HG02798 (cell line): ENCODE measurements around the gene OXCT2.
"Not testable (repeated sequence)": the region's sequence is repeated elsewhere in the genome, so short reads cannot be mapped to it uniquely, and the experiment has no call there.

Experiments
- ATAC-seq: cut with Tn5 transposase; IDR thresholded peaks from one replicate; pipeline ENCODE4 v1.9.1; 2021; ENCODE audit warnings: mild to moderate bottlenecking; ENCODE audit not compliant: unreplicated experiment, poor library complexity

Gene OXCT2

DNA sequence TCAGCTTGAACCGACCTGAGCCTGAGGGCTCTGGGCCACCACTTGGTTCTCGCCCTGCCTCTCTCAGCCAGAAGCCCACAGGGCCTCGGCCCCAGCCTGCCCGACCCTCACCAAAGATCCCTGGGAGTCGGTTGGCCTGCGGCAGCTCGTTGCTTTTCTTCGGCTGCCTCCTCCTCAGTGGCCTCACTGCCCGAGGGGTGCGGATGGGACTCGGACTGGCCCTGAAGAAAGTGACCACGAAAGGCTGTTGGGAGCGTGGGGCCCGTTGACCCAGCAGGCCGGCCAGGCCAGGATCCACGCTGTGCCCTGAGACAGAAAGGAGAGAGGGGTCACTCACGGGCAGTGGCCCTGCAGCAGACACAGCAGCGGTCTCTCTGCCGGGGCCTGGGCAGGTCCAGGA lies 6.6 kb downstream of the OXCT2 start:
- not testable (repeated sequence) for ATAC-seq

DNA sequence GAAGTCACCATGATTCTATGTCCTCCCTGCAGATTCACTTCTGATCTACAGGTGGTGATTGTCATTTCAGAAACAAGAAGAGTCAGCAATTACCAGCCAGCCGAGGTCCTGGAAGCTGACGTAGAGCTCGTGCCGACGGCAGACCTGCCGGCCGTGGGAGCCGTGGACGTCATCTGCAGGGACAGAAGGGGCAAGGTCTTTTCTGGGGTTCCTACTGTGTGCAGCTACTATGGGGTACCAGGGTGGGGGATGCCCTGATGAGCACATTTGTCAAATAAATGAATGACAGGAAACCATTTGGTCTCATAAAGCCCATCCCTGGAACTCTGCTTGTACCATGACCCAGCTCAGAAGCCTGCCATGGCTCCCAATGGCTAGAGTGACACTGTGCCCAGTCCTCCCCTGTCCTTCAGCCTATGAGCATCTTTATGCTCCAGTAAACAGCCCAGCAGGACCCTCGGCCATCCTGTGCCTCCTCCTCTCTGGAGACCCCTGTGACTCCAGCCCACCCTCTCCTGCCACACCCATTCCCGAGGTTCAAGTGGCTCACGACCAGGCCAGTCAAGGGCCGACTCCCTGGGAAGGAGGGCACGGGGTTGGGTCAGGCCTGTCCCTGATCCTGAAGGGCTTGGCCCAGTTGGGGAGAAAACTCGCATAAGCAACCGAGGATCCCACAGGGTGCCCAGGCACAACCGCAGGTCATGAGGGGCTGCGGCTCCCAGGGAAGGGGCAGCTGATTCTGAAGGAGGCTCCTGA lies 7.4 kb downstream of the OXCT2 start:
- ATAC-seq, result not testable (repeated sequence)

DNA sequence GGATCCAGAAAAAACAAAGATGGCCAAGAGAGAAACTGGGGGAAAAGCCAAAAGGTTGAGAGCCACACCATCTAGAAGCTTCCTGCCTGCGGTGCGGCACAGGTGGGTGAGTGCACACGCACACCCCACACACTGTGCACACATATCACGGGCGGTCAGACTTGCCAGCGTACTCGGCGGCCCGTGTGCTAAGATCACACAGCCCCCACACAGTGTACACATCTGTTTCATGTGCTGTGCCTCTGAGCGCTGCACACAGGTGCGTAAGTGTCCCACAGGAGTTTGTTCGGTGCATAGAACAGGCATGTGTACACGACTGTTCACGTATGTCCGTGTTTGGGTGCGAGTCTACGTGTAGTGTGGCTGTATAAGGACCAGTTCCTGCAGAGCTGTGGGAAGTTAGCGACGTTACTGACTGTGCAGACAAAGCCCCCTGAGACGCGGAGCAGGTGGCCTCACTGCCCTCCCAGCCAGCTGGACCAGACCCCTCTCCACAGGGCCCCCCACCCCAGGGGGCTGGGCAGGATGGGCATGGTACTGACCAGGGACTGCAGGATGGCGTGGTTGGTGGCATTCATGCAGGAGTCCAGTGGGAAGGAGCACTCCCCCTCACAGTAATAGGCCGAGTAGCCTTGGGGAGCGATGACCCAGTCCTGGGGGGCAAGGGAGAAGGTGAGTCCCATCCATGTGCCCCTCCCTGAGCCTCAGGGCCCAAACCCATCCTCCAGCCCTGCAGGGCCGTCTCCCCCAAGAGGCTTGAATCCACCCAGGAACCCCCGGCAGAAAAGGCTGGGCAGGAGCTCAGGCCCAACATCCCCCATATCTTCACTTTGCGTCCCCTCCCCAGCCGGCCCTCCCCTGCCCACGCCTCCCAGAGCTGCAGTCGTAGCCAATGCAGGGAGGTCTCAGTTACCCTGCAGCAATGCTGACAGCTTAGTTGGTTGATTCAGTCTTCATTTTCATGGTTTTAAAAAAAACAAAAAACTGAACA lies 8.3 kb downstream of the OXCT2 start:
- ATAC-seq, result no peak

DNA sequence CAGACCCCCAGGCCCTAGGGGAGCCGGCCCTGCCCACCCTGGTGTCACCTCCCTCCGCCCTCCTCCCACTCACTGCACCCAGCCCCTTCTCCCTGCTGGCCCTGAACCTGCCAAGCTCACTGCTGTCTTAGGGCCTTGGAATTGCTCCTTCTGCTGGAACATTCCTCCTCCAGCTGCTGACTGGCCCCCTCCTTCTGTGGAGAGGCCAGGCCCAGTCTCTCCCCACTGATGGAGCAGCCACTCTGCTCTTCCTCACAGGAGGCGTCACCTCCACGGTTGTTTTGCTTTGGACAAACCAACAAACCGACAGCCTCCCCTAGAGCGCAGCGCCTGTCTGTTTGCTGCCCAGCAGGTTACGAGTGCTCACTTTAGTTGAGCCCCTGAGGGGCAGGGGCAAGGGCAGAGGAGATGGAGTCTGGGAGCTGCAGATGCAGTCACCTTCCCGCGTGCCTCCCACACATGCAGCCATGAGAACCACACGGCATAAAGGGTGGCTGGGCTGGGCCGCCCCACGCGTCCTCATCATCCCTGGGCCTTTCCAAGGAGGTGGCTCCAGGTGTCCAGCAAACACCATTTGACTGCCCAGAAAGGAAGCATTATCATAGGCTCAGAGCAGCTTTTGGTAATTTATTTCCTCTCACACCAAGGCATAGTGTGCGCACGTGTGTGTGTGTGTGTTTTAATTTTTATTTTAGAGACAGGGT lies 9.4 kb downstream of the OXCT2 start:
- ATAC-seq, result no peak

DNA sequence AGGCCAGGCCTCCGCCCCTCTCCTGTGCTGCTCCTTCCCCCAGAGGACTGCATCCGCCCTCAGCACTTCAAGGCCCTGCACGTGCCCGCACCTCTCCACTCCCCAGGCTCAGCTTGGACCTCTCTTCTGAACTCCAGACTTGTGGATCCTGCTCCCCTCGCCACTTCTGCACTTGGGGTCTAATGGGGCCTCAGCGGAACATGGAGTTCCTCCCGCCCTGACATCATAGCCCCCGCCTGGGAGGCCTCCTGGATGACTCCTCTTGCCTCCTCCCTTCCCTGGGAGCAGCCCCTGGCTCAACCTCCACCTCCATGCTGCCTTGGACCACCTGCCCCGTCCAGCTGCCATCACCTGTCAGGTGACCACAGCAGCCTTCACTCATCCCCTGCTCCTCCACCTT lies 10.1 kb downstream of the OXCT2 start:
- ATAC-seq, result no peak

DNA sequence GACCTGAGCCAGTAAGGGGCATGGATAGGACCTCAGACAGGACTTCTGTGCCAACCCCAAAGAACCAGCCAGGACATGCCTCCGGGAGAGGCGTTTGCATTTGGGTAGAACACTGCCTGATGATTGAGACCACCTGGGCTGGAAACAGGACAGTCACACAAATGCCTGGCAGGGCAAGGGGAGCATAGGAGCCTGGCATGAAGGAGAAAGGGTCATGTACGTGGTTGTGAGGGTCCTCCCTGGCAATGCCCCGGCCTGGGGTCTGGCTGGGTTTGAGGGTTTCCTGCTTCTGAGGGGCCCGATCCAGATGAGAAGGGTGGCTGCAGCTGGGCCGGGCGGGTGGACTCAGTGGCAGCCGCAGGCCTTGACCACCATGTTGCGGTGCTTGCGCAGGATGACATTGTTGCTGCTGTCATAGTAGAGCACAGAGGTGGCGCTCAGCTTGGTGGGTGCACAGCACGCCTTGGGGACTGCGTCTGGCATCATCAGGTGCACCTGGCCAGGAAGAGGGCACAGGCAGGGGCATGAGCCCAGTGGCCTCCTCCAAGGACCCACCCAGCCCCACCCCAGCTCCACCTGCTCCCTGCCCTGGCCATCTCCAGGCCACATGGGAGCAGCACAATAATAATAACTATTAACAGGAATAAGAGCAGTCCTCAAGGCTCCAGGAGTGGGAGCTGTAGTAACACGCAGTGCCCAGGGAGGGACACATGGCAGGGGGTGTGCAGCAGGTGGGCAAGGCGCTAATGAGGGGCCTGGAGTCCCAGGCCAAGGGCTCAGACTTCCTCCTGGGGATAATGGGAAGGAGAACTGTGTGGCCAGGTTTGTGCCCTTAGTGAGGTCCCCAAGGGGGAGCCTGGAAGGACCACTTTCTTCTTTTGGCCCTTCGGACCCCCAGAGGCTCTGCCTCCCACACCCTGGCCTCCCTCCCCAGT lies 10.8 kb downstream of the OXCT2 start:
- no peak for ATAC-seq

DNA sequence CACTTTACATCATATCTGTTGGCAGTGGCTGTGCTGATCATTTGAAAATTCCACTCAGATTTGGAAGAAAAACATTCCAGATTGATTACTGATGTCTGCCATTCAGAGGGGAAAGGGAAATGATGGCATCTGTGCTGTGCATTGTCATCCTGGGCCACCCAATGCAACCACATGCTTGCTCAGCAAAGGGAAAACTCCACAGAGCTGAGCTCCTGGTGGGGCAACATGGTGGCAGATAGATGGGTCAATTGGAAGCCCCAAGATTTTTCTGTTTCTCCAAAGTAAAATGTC lies 11.8 kb downstream of the OXCT2 start:
- ATAC-seq, result no peak

DNA sequence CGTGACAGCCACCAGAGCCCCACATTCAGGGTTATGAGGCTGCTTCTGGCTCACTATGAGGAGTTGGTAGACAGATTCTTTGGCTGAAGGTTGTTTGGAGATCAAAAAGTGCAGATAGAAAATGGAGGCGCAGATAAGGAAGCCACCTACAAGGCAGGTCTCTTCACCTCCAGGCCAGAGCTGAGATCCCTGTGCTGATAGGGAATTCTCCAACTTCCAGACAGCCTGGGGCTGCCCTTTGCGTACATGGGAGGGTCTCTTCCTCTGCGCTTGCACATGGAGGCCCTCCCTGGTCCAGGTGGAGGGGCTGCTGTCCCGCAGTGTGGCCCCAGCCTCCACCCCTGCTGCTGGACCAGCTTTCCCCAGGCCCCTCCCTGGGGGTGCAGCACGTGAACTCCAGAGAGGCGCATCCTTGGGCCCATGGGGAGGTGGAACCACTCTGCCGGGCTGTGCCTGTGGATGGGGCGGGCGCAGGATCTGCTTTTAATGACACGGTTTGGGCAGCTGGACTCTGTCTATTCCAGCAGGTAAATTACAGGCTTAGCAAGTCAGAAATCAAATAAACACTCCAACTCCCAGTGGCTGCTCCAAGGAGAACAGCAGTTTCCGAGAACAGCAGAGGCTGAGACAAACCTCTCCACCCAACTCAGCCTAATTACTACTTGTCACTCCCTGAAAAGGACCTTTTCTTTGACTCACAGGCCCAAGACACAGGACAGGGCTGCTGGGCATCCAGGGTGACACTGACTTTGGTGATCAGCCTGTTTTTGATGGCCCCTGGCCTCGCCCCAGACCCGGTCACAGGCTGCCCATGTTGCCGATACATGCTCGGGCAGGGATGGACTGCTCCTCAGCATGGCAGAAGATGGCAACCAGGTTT lies 12.4 kb downstream of the OXCT2 start:
- no peak for ATAC-seq

DNA sequence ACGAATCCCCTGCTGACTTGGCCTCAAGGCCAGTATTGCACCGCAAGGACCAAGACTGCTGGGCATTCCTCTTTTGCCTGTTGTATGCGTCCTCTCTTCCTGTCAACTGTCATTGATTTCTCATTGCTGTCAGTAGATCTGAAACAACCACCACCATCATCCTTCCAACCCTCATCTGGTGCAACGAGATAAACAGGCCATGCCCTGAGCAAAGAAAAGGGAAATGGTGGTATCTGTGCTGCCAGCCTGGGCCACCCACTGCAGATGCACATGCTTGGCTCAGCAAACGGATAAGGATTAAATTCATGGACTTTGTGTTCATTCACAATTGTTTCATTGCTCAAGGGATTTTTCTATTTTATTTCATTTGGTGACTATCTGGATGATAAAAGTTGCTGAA lies 13.6 kb downstream of the OXCT2 start:
- ATAC-seq, result no peak

DNA sequence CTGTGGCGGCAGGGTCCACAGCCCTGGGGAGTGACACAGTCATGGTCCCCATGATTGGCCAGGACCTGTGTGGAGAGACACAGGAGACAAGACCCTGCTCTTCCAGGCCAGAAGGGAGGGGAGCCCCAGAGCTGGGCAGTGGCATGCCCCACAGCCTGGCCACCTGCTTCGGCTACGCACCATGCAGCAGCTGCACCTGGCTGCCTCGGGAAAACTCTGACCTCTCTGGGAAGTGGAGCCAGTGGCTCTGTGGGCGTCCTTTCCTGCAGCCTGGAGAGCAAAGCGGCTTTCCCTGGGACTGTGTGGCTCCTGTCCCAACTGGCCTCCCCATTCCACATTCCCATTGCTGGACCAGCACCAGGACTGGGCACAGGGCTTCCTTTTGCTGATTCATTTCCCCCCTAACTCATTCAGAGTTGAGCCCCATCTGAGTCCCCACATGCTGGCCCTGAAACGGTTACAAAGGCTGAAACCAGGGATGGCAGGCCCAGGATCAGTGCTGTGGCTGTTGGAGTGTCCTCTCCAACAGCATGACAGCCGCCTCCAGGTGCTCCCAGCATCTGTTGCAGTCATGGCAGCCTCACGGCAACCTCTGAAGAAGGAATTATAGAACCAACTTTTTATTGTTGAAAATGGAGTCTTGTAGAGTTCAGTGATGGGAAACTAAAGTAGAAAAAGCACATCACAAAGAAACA lies 15.0 kb downstream of the OXCT2 start:
- no peak for ATAC-seq

DNA sequence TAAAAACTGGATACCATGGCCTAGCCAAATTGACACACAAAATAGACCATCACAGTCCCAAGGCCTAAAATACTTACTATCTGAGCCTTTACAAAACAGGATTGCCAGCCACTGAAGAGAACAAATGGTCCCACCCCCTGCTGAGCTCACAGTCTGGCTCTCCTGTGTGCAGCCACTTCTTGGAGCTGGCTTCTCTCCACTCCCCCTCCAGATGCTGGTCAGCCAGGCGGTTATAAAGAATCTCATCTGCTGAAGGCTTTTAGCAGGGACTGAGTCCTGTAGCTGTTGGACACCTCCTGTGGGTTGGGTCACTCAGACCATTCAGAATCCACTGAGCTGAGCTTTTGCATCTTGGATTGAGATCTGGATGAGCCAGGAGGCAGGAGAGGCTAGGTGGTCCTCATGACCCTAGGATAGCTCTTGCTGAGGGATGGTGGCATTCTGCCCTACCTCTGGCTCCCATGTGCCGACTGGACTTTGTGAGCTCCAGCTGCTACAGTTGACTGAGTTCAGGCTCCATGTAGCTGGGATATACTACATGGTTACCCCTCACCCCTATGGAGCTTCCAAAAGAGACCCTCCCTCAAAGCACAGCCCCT lies 16.1 kb downstream of the OXCT2 start:
- no peak for ATAC-seq

DNA sequence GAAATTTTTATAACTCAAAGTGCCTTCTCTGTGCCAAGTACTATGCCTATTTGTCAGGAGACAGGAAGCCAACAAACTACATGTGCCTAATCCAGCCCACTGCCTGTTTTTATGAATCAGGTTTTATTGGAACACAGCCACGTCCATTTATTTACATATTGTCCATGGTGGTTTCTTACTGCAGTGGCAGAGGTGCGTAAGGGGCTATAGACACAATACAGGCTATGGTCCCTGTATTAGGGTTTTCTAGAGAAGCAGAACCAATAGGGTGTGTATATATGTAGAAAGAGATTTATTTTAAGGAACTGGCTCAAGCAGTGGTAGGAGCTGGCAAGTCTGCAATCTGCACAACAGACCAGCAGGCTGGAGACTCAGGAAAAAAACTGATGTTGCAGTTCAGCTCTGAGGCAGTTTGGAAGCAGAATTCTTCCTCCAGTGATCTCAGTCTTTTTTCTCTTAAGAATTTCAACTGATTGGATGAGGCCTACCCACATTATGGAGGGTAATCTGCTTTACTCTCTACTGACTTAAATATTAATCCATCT lies 17.1 kb downstream of the OXCT2 start:
- no peak for ATAC-seq

DNA sequence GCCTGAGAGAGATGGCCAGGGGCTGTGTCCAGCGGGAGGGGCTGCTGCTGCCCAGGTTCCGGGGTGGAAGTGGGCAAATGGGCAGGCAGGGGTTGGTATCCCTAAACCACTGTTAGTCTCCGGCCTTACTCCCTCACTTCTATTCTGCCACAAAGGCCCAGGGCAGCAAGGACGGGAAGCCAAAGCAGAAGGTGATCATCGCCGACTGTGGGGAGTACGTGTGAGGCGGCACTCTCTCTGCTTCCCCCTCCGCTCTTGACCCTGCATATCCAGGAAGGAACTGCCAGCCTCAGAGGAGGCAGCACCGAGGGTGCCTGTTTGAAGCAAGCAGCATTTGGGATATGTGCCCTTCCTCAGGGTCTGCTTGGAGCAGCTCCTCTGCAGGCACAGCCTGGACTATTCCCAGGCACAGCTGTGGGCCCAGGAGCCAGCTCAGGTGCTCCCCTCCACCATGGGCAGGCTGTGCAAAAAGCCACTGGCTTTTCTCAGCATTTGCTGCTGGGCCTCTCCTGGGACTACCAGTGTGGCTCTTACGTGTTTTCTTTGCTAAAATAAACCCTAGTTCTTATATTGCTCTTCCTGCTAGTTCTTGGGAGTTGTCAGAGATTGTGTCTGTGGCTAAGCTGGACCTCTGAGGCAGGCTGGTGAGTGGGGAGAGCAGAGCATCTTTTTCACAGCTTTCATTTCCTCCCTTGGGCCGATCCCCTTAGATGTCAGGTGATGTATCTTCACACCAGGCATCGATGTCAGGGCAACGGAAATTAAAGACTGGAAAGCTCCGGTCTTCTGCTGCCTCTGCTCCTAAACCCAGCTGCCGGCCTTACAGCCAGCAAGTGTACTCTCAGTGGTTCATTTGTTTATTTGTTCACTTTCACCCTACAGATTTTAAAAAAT lies 17.8 kb downstream of the OXCT2 start:
- ATAC-seq, result no peak

DNA sequence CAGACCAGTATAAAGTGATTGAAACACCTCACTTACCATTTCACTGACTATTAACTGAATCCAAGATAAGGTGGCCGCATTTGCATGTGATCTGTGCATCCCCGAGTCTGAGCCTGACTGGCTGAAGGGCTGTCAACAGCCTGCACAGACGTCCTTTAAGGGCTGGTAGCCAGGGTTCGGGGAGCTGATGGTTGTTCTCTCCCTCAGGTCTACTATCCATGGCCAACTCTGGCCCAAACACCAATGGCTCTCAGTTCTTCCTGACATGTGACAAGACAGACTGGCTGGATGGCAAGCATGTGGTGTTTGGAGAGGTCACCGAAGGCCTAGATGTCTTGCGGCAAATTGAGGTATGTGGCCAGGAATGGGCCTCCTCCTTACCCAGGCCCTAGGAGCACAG lies 18.4 kb downstream of the OXCT2 start:
- ATAC-seq, result no peak

DNA sequence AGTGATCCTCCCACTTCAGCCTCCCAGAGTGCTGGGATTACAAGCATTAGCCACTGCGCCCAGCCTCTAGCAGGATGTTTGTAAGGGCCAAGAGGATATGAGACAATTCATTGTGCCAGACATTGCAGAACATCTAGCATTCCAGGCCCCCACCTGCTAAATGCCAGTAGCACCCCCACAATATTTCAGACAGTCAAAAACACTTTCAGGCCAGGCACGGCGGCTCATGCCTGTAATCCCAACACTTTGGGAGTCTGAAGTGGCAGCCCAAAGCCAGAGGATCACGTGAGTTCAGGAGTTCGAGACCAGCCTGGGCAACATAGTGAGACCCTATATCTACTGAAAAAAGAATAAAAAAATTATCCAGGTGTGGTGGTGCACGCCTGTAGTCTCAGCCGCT lies 19.6 kb downstream of the OXCT2 start:
- ATAC-seq, result no peak

DNA sequence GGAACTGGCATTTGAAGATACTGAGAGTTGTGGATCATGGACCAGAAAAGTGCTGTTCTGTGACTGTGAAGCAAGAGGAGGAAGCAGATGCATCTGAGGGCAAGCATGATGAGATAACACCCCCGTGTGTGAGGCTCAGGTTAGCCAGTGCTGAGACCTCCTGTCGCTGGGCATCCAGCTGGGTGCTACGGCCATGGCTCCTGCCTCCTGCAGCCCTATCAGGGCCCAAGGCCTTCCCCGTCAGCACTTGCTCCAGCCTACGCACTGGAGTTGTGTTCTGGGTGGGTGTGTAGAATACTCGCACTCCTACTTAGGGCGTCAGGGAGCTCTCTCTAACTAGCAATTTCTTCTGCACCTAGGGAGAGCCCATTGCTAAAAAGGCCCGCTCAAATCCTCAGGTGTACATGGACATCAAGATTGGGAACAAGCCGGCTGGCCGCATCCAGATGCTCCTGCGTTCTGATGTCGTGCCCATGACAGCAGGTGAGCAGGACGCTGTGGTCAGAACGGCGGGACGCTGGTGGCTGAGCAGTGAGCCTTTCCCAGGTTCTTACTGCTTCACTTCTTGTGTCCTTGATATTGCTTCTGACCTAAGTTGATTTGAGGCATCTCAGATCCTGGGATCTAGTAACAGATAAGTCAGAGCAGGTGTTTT lies 26.0 kb downstream of the OXCT2 start:
- ATAC-seq, result no peak
